GM18907 (cell line): ENCODE results near the gene LSS.

Experiments
- ATAC-seq: cut with Tn5 transposase; IDR thresholded peaks from one replicate; pipeline ENCODE4 v1.9.1; 2021; ENCODE audit warnings: mild to moderate bottlenecking, moderate library complexity; ENCODE audit not compliant: unreplicated experiment

The LSS gene

GRCh38 chr21:46219591-46220239 is 8.9 kb downstream of the LSS start:
- ATAC-seq: no peak

- no peak for ATAC-seq
These were observed 9.5 kb downstream of the LSS start for GRCh38 chr21:46218906-46219590.

- no peak for ATAC-seq
These were observed 10.9 kb downstream of the LSS start for GRCh38 chr21:46217511-46218196.

GRCh38 chr21:46216132-46216747 is 12.3 kb downstream of the LSS start:
- ATAC-seq: no peak

GRCh38 chr21:46215436-46216131 is 13.0 kb downstream of the LSS start:
- ATAC-seq: no peak

- ATAC-seq: no peak
These were observed 13.9 kb downstream of the LSS start for GRCh38 chr21:46214478-46215340.

GRCh38 chr21:46213620-46214286 is 14.8 kb downstream of the LSS start:
- ATAC-seq: no peak

GRCh38 chr21:46212721-46213484 is 15.7 kb downstream of the LSS start:
- ATAC-seq: no peak

- ATAC-seq: no peak
These were observed 16.5 kb downstream of the LSS start for GRCh38 chr21:46211786-46212720.

- no peak for ATAC-seq
These were observed 17.2 kb downstream of the LSS start for GRCh38 chr21:46211376-46211775.

GRCh38 chr21:46210378-46211136 is 18.0 kb downstream of the LSS start:
- no peak for ATAC-seq

- ATAC-seq: no peak
These were observed 19.5 kb downstream of the LSS start for GRCh38 chr21:46208761-46209721.

- ATAC-seq: no peak
These were observed 20.5 kb downstream of the LSS start for GRCh38 chr21:46207920-46208591.

GRCh38 chr21:46207006-46207919 is 21.3 kb downstream of the LSS start:
- ATAC-seq: no peak
